Hematopoietic multipotent progenitor cell treated with erythropoietin and hydrocortisone succinate and interleukin-3 and kit ligand, for 17 days (in vitro differentiated cells): ENCODE data around the gene PLA2R1.

Experiments used
- DNase-seq: peaks from one replicate; pipeline ENCODE4 v3.0.0-alpha.2; 2015; ENCODE audit warnings: low spot score

PLA2R1 gene

DNA sequence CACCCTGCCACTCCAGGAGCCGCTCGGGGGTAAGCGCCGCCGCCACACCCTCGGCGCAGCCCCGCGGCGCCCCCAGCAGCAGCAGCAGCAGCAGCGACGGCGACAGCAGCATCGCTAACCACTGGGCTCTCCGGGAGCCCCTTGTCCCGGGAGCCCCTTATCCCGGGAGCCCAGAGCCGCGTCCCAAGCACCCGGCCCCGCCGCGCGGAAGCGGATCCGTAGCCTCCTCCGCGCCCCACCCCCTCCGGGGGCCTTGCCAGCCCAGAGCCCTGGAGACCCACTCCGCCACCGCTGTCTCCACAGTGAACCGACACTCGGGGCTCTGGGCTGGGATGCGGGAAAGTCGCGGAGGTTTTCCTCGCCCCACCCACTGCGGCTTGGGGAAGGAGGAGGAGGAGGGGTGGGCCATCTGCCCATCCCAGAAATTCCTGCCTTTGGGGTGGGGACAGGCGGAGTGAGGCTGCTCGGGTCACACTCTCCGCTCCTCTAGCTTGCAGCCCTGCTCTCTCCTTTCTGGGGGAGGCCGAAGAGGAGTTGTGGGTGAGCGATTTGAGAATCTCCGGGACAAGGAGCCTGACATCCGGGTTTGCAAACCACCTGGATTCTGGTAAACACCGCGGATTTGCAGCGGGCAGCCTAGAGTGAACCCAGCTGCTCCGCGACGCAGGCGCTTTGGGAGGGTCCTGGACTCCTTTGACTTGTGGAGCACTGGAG, at the start of gene PLA2R1:
Gene PLA2R1 (minus strand): TSS at position 324 of the 714 bp plus-strand sequence. CDS start 212 bp downstream, at position 112.
- no peak for DNase-seq

DNA sequence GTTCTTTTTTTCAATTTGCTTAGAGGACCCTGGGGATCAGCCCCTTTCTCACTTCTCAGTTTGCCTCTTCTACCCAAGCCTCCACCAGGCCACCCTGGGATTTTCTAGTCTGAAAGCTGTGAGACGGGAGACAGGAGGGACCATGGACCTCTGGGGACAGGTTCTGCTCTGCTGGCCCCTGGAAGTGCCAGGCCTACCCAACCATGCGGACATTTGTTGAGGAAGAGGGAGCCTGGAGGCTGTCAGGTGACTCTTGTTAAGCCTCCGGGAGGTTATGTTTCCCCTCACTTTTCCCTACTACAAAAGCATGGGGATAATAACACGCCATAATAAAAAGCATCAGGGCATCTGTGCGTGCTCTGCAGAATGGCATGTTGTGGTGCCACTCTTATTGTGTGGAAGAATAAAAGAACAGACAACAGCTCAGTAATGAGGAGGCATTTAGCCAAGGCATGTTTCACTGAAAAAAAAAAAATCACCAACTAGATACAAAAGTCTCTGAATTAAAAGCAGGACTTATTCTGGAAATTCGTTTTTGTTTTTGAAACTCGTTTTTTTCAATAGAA, 48.3 kb upstream of the PLA2R1 start:
- no peak for DNase-seq

GRCh38 chr2:160109939-160110673, 47.7 kb upstream of the PLA2R1 start:
- peak; percentile 12 for DNase-seq

- DNase-seq, result no peak
These were observed 46.8 kb upstream of the PLA2R1 start for GRCh38 chr2:160109243-160109642.

- DNase-seq, result no peak
These were observed 46.2 kb upstream of the PLA2R1 start for GRCh38 chr2:160108646-160109045.

DNA sequence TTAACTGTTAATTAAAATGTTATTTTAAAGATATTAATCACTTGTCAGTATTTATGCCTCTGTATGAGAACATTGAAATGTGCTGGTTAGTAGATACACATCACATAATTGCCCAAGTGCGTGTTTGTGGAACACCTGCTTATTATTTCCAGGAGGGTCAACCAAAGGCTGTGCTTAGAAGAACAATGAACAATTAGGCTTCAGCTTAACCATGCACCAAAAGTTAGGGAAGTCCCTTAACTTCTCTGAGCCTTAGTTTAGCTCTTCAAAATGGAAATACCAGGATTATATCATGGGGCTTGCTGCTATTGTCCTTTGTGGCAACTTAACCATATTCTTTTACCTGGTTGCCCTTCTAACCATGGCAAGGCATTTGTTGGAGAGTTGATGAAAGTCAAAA, 43.0 kb upstream of the PLA2R1 start:
- no peak for DNase-seq

GRCh38 chr2:160104115-160104514, 41.7 kb upstream of the PLA2R1 start:
- no peak for DNase-seq

GRCh38 chr2:160097326-160097725, 34.9 kb upstream of the PLA2R1 start:
- no peak for DNase-seq

- DNase-seq, result no peak
These were observed 34.0 kb upstream of the PLA2R1 start for GRCh38 chr2:160096409-160096808.

GRCh38 chr2:160092445-160092844, 30.0 kb upstream of the PLA2R1 start:
- DNase-seq, result no peak

- no peak for DNase-seq
These were observed 29.0 kb upstream of the PLA2R1 start for GRCh38 chr2:160091381-160091780.

DNA sequence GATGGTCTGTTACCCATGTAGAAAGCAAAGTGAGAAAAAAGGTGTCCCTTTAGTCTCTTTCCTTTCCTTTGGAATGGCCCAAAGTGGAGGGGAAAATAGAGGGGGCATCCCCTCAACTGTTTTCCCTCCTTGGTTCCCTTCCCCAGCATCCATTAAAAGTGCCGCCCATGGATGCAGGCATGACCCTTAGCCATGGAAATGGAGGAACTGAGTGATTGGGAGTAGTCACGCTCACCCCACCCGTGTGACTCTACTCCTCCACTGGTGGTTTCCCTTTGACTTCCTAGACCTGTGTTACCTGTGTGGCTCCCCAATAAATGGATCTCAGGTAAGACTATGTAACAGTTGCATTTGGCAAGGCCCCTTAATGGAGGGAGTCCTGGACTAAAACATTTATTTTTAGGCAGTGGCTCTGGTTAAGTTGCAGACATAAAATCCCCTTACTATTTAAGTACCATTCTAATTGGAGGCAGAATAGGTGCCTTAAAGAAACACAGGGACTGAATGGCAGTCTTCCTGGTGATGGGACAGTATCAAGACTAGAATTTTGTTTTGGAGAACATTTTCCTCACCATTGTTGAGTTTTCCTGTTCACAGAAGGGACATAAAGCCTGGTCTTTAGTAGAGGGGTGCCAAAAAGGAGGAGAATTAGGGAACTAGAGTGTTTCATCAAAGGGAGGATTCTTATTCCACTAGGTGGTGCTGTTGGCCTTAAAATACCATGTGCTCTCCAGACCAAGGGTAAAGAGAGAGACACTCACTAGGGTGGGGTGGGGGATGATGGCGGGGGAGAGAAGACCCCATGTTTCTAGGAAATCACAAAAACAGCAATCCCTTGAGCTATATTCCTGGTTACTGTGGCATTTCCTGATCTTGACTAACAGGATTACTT, 25.7 kb upstream of the PLA2R1 start:
- peak; percentile 13 for DNase-seq

DNA sequence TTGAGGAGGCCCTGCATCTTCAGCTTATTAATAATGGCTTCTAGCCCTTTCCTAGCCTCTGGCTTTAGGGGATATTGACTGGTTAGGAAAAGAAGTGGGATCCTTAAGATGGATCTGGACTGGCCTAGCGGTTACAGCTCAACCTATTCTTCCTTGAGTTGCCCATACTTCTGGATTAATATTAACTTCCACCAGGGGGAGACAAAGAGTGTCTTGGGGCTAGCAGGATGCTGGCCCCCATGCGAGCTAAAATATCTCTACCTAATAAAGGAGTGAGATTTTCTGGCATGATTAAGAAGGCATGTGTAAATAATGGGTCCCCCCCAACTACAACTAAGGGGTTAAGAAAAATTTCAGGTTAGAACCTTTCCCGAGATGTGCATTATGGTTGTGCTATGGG, 23.2 kb upstream of the PLA2R1 start:
- DNase-seq, result no peak

GRCh38 chr2:160077912-160078810, 15.7 kb upstream of the PLA2R1 start:
- DNase-seq, result no peak

- DNase-seq, result no peak
These were observed 14.5 kb upstream of the PLA2R1 start for GRCh38 chr2:160076914-160077313.

DNA sequence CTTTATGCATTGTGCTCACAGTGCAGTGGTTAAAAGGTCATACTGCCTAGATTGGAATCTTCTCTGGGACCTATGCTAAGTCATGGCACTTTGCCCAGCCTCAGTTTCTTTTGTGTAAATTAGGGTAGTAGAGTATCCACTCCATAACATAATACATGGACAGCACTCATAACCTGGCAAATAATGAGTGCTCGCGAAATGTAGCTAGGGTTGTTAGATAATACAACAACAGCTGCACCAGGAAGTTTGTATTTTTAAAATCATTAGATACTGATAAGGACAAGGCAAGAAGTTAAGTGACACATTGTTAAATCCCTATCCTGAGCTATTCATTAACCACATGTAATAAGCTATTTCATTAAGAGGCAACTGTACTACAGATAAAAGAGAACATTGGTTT, 13.8 kb upstream of the PLA2R1 start:
- DNase-seq, result no peak

DNA sequence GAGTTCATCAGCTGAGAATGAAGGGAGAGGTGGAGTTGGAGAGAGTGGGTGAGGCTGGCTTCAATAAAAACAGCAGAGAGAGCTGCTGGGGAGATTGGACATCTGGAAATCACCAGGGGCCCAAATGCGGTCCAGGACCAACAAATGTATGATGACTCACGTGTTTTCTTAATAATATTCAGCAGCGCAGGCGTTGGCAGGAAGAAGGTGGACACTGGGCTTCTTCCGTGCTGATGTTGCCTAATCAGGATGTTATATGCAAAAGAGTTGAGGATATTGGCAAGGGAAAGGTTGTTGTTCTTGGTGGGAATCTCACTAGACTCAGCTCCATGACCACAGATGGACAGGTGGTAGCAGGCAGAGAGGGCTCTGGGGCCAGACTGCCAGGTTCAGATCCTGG, 12.8 kb upstream of the PLA2R1 start:
- DNase-seq, result no peak

DNA sequence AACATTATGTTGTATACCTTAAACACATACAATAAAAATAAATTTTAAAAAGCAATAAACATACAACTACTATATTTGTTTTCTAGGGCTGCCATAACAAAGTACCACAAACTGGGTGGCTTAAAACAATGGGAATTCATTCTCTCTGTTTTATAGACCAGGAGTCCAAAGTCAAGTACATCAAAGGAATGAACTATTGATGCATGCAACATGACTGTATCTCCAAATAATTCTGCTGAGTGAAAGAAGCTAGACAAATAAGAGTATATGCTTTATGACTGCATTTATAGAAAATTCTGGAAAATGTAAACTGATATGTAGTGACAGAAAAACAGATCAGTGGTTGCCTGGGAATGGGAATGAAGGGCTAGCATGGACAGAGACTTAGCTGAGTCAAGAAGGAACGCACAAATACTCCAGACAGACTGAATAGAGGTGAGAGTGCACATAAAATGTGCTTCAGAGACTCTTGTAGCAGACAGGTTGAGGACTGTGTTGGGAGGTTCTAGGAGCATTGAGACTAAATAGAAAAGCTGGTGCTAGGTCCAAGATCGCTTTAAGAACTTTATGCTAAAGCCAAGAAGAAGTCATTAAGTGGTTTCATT, 11.0 kb upstream of the PLA2R1 start:
- no peak for DNase-seq

DNA sequence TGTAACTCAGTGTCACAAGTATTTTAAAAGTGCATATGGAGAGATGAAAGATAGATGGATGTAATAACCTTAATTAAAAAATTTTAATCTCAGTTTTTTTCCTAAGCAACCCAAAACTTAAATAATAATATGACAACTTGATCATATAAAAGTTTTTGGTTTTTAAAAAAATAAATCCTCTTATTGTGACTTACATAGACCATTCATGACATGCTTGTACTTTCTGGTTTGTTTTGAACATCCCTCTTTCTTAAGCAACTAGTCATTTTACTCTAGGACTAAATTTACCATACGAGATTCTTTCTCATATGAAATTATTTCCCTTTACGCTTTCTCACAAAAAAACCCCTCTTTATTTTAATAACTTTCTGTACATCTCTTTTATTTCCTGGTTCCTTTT, 6.5 kb upstream of the PLA2R1 start:
- no peak for DNase-seq

GRCh38 chr2:160064916-160065315, 2.5 kb upstream of the PLA2R1 start:
- DNase-seq, result no peak
